ENCODE data around the gene CTNNAL1.

Gene CTNNAL1

DNA sequence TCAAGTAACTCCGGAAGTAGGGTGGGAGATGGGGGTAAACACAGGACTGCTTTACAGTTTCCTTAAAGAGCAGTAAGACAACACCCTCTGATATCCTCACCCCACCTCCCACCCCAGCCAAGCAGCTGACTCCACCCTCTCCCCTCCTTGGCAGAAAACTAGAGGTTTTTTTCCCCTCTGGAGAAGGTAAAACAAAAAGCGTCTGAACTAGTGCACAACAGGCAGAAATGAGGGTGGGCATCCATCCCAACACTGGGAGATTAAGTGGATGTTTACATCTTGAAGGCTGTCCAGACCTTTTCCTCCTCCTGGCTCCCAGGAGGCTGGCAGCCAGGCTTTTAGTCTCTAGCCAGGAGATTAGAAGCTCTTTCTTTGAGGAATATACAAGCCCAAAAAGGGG lies 13.9 kb upstream of the CTNNAL1 start:
- DNase-seq: no peak

DNA sequence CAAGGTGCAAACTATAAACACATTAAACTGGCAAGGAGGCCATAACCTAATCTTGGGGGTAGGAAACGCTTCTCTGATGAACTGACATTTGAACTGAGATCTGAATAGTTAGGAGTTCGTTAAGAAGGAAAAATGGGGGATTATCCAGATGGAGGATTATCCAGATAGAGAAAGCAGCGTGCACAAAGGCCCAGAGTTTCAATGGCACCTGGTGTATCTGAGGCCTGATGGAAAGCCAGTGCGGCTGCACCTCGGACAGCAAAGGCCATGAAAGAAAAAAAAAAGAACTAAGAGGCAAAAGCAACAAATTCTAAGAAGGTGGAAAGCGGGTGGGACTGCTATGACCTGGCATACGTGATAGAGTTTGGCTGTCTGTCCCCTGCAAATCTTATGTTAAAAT lies 13.0 kb upstream of the CTNNAL1 start:
- no peak for DNase-seq

DNA sequence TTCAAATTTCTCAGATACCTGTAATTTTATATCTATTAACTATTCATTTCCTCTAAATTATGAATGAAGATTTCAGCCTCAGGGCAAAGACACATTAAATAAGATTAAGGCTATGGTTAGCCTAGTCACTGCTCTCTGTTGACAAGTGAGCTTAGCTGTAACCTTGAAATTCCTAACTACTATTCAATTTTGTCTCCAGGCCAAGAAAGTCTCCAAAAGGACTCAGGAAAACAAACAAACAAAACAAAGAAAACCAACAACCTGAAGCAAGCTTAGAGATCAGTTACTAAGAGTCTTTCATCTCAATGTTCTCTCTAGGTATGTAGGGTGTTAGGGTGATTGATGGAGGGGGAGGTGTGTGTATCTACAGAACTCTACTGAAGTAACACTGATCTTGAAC lies 9.6 kb upstream of the CTNNAL1 start:
- DNase-seq: no peak

DNA sequence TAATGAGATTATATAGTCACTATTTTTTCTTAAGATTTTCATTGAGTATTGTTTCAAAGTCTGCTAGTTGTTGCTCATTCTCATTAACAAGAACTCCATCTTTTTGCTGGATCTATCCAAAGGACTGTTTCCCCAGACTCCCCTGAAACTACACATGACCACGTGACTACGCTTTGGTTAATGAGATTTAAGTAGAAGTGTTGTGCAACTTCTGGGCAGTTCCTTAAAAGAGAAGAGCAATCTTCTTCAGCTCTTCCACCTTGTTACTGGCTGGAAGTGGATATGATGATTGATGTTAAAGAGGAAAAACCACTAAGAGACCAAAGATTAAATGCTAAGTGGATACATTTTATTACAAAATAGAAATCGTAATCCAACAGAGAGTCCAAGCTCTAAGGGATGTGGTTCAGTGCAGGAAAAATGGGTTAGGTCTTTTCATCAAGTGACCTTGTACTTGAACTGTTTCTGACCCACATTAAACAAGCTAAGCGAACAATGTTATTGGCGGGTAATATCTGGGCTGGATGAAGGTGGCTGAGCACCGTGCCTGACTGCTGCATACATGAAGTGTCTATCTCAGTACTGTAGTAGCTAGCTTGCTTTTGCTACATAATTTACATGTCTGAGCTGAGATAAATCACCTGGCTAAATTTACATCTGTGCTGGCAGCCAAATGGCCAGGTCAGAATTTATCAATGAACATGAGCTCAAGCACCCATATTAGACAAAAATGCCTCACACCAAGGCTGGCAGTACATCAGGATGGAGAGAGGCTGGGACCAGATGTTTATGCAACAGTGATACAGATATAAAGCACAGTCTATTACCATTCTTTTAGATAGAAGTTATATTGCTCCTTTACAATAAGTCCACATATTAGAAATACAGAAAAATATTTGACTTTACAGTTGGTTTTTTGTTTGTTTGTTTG lies 7.5 kb upstream of the CTNNAL1 start:
- no peak for DNase-seq

DNA sequence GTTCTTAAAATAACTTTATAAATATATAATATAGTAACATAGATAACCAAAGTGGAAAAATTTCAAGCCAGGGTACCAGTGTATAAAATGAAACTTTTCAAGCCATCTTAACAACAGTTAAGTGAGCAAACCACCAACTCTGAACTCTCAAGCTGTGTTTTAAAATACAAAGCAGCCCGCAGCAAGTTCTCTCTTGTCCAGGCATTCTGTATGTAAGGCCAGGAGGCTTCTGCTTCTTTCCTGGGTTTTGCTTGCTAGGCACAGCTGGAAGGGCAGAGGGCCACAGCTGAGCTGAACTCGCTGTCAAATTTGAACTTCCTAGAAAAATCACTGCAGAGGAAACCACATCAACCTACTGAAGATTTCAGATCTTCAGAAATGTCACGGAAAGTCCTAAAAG lies 6.8 kb upstream of the CTNNAL1 start:
- DNase-seq: no peak

DNA sequence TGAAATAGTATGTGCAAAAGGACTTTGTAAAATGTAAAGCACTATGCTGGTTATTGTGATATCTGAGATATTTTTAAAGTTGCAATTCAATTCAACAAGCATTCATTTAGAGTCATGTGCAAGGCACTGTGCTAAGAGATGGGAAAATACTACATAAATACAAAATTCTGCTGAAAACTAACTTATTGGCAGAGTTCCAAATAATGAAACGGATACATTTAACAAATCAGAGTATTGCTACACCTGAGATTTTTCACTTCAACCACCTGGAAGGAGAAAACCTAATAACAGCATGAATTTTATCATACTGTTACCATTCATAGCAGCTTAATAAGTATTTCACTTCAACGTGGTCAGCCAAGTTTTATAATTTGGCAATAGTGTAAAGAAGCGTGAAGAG lies 6.1 kb upstream of the CTNNAL1 start:
- DNase-seq: no peak

DNA sequence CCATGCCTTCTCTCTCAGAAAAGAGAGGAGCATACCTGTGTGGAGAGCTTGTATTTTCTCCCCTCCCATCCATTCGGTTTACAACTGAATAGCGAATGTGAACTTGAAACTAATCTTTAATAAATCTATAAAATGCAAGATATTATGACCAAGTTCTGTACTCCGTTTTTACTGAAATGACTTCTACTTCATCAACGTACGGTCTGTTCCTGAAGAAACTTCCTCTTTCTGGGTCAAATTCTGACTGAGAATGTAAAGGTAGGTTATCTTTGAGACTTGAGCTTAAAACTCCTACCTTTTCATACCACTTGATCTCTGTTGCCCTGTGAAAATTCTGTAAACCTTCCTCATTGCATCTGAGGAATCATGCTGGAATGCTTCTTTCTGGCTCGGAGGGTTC lies 4.2 kb upstream of the CTNNAL1 start:
- DNase-seq: no peak

DNA sequence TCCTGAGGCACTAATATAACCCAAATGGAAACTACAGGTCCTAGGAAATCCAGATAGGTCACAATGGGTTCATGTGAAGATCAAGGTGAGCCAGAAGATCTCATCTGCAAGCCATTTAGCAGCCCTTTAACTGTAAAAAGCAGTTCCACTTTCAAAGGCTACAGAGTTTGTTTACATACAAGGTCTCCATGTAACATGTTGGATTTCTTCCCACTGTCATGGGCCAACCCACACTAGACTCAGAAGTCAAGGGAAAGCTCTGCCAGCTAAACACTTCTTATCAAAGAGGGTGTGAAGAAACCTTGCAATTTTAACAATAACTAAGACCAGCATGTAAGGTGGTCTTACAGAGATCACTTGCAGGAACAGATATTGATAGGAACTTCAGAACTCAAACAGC lies 3.8 kb upstream of the CTNNAL1 start:
- no peak for DNase-seq

DNA sequence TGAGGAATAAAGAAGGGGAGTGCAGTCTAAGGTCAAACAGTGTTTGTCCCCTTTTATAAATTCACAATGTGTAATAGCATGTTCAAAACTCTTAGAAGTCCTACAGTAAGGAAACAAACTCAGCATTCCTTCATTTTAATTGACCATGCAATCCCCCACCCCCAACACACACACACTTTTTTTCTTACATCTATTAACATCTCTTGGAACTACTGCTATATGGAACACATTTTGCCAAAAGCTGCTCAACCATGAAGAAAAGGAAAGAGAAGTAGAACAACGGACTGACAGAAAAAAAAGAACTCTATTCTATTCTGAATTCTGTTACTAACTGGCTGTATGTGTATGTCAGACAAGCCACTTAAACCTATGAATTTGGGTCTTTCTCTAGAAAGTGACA lies 2.8 kb upstream of the CTNNAL1 start:
- DNase-seq: no peak

DNA sequence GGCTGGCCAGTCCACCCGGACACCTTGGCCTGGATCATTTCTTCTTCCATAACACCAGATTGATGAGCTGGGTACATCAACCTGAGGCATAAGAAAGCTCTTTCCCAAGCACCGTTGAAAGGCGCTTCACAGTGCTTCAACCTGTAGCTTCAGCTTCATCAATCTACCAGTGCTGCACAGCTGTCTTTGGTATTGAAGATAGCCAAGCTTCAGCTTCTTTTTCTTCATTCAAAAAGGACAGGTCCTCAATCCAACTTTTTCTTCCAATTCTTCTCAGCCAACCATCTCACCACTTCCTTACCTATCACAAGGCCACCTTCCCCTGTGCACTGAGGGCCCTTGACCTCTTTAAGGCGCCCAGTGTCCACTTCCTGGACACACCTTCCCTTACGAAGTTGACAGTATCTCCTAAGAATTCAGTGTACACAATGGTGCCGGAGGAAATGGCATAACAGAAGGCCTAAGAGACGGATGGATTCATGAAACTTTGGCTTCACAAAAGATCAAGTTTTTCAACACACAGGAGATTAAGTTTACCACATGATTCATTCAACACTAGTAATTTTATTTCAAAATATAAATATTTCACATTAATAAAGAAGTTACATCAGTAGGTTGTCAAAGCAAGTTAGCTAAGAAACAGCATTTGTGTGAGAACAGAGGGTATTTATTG lies 1.4 kb upstream of the CTNNAL1 start:
- no peak for DNase-seq

DNA sequence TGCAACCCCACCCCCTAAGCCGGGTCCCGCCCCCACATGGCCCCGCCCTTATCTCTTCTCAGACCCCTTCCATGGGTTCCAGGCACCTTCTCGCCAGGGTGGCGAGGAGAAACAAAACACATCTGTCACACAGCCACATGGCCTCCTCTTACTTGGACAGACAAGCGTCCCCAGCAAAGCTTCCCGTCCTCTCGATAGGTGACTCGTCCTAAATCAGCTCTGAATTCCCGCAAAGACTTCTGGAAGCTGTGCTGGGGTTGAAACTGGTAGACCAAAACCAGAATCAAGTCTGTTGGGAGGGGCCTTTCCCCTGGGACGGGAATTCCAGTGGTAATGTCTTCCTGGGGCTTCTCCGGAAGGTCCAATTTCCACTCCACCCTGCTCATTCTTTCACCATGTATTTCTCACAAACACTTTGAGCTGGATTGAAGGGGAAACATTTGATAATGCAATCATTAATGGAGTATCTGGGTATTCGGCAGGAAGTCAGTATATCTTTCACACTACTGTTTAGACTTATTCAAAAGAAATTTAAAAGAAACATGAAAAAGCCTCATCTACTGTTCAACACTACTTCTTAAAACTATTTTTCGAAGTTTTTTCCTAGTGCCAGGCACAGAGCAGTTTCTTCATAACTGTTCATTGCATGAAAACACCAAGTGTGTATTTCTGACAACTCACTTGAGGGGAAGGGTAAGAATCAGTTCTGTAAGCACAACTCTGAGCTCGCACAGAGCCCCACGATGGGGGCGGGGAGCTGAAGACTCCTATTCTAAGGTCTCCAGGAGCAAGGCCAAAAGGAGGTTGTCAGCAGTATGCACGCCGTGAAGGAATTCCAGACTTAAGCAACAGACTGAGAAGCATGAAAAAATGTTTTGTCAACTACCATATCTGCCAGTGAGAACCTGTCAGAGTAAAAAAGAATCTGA lies 644 bp upstream of the CTNNAL1 start:
- no peak for DNase-seq

DNA sequence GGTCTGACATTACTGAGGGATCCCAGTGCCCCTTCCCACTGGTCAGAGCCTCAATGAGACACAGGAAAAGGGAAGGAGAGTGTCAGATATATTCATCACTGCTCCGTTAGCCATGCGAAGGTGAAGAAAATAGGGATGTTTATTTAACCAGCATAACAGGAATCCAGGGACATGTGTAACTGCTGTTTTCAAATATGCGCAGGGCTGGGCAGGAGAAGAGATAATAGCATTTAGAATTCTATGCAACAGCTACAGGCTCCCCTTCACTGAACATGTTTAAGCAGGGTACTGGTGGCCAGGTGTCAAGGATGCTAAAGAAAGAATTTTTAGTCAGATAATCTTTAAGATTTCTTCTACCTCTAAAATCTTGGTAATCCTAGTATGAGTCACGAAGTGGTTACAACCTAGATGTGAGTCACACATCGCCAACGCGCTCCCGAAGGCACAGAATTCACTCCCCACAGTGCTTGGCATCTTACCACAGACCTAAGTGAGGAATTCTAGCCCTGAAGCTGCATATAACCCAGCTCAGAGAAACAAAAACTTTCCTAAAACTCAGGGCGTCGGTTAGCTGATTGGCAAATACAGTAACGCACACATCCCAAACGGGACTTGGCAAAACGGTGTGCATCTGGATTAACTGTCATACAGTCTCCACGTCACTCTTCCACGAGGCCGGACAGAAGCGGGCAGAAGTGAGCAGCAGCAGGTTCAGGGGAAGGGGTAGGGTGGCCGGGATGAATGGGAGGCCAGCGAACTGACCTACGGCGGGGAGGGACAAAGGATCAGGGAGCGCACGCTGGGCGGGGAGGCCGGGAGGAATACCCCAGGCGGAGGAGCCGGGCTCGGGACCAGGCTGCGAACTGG lies 1.1 kb downstream of the CTNNAL1 start:
- peak; percentile 69 for DNase-seq

DNA sequence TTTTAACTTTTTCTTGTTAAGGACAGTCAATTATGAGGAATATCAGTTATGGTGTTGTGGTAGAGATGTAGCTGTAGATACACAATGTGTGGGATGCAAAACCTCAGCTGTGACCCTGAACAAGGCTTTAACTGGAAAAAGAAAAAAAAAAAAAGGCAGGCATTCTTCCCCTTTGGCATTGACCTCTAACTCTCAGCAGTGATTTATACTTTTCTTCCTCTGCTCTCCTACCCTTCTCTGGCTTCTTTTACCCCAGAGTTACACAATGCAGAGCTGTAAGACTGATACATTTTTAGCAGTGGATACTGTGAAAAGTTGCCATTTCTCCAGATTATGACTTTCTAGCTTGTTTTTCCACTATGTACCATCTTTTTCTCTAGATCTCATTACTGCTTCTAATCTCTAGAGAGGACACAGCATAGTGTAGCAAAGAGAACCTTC lies 2.0 kb downstream of the CTNNAL1 start:
- DNase-seq: no peak

DNA sequence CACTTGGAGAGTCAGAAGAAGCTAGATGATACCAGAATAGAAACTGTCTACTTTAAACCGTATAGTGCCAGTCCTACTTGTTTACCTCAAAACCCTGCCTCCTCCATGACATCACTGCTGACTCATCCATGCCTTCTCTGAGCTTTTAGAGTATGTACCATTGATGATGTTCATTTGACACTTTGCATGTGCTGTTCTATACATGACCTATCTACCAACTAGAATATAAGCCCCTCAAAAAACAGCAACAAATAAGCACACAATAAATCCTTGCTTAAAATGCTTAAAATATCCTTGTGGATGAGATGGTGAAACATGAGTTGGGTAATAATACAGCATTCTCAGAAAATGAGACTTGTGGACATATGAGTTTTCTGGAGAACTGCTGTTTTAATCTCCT lies 2.6 kb downstream of the CTNNAL1 start:
- DNase-seq: peak; percentile 66

DNA sequence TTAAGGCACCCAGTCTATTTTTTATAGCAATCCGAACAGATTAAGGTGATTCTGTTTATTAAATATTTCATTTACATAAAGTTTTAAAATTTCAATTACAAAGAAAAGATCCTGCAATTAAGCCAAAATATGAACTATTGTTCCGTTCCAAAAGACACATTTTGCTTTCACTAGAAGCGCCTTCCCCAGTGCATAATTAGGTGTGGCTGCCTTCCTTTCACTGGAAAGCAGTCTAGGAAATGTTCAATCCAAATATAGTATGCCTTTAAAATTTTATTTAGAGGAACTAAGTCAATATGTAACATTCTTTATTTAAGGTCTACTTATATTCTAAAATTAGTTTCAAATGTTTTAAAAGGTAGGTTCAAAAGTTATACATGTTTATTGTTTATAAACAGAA lies 7.6 kb downstream of the CTNNAL1 start:
- DNase-seq: no peak

DNA sequence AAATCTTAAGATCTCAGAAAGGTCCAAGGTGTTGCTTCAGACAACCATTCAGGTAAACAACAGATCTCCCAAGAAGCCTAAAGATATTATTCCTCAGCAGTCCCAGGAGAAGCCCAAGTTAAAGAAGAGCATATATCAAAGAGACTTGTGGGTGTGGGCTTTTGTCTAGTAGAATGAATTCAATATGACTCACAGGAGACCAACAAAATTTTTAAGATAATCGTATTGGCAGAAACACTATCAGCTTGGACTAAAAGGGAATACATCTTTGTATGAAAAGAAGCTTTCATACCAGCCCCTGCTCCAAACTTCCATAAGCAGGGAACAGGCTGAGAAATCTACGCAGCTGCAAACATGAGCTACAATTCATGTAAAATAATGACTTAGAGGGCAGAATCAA lies 10.2 kb downstream of the CTNNAL1 start:
- no peak for DNase-seq

DNA sequence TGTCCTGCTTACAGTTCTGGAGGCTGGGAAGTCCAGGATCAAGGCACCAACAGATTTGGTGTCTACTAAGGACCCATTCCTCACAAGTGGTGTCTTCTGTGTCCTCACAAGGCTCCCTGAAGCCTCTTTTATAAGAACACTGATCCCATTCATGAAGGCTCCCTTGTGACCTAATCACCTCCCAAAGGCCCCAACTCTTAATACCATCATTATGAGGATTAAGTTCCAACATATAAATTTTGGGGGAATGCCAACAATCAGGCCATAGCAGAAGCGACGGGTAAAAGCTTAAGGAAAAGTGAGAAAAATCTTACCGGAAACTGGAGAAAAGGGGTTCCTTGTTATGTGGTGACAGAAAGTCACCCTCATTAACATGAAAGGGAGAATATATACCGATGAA lies 11.2 kb downstream of the CTNNAL1 start:
- no peak for DNase-seq

DNA sequence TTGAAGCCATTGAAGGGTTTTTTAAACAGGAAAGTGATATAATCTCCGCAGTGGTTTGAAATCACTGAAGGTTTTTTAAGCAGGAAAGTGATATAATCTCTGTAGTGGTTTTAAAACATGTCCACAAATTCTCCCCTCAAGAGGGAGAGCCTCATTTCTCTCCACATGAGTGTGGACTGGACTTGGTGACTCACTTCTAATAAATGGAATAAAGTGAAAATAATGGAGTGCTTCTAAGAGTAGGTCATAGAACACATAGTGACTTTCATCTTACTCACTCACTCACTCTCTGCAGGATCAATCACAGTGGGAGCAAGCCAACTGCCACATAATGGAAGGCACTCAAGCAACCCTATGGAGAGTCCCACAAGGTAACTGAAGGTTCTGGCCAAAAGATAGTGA lies 12.0 kb downstream of the CTNNAL1 start:
- DNase-seq: no peak

DNA sequence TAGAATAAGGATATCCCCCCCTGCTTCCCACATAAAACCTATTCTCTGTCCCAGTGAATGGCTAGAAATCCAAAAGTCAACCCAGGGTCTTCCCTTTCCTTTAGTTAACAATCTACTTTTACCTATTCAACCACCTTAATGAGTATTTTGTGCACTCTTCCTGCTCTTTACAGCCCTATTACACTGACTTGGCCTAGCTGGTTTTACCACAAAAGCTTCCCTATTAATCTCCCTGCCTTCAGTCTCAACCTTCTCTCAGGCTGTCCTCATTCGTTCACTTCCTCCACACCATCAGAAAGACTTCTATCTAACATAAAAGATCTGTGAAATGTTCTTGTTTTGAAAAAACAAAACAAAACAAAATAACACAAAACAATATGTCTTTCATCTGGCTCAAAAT lies 16.2 kb downstream of the CTNNAL1 start:
- DNase-seq: no peak

DNA sequence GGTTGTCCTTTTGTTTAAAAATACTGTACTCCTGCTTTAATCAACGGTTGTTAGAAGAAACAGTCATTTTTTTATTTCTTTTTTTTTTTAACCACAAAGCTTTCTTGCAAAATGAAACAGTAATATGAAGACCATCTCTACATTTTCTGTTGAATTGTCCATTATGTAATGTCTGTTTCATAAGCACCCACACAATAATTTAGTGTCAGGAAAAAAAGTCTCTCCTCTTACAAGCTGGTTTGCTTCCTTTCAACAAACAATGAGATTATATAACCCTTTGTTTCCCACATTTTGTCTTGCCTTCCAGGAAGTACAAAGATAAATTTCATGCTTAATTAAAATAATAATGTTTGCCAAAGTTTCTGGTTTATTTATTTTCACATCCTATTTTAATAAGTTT lies 16.7 kb downstream of the CTNNAL1 start:
- DNase-seq: no peak

DNA sequence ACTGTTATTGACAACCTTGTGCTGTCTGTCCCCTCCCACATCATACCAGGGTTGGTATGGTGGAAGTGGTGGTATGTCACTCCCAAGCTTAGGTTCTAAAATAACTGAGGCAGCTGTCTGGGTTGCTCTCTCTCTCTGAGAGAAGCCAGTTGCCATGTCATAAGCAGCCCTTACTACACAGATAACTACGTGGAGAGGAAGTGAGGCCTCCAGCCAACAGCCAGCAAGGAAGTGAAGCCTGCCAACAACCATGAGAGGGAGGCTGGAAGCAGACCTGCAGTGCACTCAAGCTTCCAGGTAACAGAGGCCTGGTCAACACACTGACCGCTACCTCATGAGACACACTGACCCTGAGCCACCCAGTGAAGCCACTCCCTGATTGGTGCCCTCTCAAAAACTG lies 18.6 kb downstream of the CTNNAL1 start:
- no peak for DNase-seq

DNA sequence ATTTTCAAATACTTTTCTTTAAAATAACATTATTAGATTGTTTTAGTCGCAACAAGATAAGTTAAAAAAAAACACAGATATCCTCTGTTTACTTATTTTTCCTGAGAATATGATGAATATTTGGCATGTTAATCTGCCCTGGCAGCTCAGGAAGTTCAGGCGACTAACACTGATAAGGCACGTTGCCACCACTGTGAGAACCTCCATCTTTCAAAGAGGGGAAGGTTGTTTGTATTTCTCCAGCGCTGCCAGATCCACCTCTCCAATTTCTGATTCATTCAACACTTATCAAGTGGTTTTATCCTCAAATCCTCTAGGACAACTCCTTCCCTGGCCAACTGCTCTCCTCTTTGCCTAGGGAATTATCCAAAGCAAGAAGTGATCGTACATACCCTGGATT lies 21.8 kb downstream of the CTNNAL1 start:
- no peak for DNase-seq

Data from activated CD8-positive, alpha-beta memory T cell treated with anti-CD3 and anti-CD28 coated beads, Interleukin-2, amount 50 U/mL, for 48 hours (primary cell).